Measurements from ENCODE around the gene SHMT2.

DNA sequence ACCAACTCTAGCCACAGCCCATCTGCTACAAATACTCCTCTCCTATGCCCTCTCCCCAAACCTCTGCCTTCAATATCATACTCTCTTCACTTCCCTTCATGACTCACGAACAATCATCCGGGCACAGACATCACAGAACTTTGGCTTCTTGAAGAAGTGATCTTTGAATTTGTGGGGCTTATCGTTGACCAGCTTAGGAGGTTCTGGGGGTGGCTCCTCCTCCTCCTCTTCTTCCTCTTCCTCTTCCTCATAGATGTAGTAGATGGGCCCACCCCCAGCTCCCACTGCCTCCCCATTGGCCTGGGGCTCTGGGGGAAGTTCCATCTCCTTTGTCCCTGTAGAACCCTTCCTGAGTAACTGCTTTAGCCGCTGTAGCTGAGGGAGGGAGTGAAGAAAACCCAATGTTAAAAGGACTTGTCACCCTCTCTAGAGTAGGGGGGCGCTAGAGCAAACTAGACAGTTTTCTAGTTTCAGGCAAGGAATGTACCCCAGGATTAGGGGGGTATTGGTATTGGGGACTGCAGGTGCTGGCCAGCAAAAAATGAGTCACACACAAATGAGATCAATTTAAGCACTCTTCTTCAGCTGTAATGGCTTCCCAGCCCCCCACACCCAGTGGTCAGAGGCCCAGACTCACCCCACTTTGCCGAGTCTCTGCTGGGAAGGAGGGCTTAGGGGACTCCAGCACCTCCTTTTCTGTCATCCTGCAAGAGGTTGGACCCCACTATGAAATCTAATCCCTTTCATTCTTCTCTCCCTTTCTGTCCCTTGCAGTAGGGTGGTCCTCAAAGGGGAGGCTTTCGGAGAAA, 19.6 kb downstream of the SHMT2 start:
- TF ChIP-seq POLR2AphosphoS5 (IDR thresholded peaks at IDR 0.05; ENCODE audit: low read depth), result peak; percentile 25
- TF ChIP-seq, protein P1, sequence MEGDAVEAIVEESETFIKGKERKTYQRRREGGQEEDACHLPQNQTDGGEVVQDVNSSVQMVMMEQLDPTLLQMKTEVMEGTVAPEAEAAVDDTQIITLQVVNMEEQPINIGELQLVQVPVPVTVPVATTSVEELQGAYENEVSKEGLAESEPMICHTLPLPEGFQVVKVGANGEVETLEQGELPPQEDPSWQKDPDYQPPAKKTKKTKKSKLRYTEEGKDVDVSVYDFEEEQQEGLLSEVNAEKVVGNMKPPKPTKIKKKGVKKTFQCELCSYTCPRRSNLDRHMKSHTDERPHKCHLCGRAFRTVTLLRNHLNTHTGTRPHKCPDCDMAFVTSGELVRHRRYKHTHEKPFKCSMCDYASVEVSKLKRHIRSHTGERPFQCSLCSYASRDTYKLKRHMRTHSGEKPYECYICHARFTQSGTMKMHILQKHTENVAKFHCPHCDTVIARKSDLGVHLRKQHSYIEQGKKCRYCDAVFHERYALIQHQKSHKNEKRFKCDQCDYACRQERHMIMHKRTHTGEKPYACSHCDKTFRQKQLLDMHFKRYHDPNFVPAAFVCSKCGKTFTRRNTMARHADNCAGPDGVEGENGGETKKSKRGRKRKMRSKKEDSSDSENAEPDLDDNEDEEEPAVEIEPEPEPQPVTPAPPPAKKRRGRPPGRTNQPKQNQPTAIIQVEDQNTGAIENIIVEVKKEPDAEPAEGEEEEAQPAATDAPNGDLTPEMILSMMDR (IDR thresholded peaks at IDR 0.05; ENCODE audit: insufficient read depth, low read length), result no peak

All from HL-60 (cell line).